GM10847 (cell line): ENCODE results near the gene LMBR1L.

ENCODE experiments used
- POLR2A ChIP-seq: IDR thresholded peaks from 2 replicates; pipeline ENCODE4 v1.6.1; 2011; ENCODE audit not compliant: insufficient read length; ENCODE audit errors: extremely low read depth

Gene LMBR1L

DNA sequence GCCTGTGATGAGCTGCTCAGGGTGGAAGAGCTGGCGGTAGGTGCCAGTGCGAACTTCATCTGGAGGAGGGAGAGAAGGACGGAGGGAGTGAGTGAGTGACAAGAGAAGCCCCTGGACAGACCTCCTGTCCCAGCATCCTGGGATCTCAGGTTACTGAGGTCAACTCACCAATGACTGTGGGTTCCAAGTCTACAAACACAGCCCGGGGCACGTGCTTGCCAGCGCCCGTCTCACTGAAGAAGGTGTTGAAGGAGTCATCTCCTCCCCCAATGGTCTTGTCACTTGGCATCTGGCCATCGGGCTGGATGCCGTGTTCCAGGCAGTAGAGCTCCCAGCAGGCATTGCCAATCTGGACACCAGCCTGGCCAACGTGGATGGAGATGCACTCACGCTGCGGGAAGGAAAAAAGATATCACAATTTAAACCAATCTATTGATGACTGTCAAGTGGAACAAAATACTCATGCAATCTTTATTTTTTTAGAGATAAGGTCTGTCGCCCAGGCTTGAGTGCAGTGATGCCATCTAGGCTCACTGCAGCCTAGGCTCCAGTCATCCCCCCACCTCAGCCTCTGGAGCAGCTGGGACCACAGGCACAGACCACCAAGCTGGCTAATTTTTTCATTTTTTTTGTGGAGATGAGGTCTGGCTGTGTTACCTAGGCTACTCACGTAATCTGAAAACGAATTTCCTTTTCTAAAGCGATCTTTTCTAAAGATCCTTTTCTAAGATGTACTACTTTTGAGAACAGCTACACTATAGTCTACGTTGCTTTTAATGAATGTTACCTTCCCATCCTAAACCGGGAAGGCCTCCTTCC is 18.9 kb upstream of the LMBR1L start:
- no peak for TF ChIP-seq POLR2A

DNA sequence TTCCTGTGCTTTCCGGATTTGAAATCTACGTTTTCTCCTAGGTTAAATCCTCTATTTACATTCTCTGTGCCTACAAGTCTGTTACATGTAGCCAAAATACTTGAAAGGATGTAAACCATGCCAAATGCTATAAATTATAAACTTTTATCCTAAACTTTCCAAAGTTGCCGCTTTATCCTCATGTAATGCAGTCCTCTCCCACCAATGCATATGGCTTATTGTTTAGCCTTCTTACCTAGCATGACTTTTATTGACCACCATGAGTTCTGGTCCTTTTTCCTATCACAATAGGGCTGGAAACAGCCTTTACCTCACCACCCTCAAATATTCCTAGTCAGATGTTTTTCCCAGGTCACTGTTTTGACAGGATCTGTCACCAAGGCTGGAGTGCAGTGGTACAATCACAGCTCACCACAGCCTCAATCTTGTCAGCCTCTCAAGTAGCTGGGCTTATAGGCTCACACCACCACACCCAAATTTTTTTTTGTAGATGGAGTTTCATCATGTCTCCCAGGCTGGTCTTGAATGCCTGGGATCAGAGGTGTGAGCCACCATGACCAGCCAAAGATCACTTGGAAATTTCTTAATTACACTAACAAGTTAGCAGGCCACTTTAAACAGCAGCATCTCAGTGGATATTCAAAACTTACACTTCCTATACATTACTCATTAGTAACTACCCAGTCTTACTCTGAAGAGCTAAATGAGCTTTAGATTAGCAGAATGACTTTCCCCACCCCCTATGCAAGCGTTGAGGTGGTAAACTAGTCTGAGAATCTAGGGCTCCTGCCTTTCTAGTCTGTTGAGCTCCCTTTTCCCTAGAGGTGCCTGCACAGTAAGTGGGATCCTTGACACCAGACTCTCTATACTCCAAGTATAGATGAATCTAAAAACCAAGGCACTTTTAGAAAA is 16.5 kb upstream of the LMBR1L start:
- TF ChIP-seq POLR2A, result no peak

DNA sequence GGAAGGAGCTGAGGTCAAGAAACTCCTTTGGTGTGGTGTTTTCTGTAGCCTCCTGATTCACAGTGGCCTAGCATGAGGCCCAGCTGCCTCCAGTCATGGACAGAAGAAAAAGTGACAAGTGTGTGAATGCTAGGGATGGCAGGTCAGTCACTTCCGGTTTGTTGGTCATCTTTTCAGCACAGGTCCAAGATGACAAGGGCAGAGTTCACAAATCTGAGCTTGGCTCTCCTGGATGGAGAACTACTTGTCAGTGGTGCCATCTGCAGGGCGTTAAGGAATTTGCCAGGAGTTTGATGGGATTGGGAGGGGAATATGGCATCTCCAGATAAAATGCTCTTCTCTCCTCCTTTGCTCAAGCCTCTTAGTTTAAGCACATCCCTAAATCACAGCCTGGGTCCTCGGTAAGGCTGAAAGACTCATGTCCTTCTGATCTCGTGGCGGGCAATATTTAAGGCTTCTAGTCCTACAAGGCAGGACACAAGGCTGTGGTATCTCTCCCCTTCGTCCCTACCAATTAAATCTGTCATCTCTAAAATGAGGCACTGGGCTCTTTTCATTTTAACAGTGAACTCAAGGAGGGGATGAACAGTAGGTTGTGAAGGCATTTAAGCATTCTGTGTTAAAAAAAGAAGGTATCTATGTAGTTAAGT is 10.5 kb upstream of the LMBR1L start:
- TF ChIP-seq POLR2A, result no peak

DNA sequence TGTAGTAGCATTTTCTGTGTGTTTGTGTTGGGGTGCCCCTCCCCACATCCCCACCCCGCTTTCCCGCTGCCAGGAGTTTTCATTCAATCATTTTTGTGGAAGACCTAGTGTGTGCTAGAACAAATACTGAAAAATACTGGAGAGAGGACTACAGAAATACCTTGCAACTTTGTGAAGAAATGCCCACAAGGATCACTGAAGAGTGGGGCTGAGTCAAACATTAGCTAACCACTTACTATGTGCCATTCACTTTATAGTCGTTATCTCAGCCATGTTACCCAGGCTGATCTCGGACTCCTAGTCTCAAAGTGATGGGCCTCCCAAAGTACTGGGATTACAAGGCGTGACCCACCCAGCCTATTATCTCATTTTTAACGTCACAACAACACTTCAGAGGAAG is 559 bp upstream of the LMBR1L start:
- no peak for TF ChIP-seq POLR2A

DNA sequence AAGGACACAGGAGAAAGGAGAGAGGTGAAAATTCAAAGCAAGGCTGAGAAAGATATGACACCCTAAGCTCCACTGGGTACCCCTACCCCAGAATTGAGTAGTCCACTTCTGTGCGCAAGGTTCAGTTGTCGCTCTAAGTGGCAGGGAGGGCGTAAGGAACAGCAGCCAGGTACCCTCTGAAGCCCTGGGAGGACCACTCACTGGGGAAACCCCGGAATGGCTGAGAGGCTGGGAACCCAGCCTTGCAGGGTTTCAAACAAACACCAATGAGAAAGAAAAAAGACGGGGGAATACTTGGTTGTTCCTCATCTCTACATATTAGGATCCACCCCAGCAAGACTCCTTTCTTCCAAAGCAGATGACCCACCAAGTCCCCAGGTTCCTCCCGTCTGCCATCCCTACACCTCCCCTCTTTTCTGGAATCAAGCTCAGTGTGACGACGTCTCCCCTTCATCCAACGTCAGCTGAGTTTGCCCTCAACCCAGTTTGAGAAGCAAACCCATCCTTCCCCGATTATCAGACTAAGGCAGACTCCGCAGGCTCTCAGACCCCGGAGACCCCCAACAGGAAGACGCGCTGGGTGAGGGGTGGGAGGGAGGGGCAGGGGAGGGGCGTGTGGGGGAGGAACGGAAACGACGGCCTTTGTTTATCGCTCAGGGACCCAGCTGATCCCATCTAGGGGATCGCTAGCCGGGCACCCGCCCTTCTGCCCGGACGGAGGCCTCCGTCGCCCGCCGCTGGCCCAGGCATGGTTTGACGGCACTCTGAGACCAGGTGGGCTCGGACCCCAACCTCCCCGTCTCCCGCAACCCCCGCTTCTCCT is 795 bp downstream of the LMBR1L start:
- no peak for TF ChIP-seq POLR2A

DNA sequence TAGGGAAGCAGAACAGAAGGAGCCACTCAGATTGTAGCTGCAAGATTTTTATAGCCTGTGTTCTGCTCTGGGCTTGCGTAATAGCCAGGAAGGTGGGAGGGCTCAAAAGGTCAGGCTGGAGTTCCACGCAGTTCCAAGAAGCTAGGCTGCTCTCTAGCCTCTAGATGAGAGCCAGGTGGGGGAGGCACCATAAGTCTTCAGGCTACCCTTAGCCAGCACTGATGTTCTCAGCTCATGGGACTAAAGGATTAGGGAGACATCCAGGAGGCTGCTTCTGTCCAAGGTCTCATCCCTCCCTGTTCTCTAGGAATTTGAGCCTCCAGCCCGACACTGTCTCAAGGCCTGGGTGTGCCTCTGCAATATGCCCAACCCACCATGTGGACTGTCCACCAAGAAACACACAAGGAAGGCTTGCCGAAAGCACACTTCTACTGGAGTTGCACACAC is 1.7 kb downstream of the LMBR1L start:
- TF ChIP-seq POLR2A, result no peak

DNA sequence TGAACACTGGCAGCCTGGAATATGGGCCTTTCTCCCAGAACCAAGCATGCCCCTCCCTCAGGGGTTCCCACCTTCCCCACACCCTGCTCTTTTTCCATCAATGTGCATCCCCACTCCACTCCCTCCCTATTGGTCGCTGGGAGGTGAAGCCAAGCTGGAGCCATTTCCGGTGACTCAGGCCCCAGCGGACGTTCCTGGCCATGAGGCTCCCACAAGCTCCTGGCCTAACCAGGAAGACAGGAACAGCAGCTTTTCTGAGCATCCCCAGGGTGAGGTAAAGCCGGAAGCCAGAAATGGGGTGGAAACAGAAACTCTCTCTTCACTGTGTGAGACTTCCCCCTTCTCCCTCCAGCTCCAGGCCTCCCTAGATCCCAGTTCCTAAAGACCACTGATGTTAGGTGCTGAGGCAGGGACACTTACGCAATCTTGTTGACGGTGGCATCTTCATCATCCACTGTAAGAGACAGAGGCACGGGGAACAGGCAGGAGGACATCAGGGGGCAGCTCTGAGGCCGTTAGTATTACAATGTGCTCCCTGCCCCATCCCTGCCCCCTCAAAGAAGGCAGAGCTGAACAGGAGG is 5.1 kb downstream of the LMBR1L start:
- TF ChIP-seq POLR2A, result no peak

DNA sequence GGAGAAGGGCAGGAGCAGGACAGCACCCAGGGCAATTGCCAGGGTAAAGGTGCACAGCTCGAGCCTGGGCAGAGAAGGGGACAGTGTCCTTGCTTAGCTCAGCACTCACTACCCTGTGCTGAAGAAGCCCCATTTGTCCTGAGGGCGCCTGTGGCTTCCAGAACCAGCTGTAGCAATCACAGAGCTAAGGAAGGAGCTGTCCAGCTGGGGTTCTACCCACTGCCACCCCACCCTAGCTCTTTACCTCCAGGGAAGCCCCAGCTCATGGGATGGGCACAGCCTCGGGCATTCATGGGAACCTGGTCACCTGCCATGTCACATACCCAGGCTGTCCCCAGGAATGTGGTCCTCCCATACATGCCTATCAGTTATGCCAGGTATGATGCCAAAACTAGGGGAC is 5.8 kb downstream of the LMBR1L start:
- no peak for TF ChIP-seq POLR2A

DNA sequence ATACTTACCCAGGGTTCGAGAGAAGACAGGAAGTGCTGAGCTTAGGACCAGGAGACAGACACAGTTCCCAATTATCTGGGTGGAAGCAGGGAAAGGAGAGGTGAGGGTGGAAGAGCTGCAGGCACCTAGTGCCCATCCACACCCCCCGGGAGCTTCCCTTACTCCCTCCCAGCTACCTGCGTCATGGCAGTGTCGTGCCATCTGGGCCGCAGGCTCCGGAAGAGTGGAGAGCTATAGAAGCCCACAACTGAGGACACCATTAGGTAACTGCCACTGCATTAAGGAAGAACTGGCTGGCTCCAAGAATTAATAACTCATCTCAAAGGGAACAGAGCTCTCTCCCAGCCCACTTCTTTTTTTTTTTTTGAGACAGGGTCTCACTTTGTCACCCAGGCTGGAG is 10.3 kb downstream of the LMBR1L start:
- TF ChIP-seq POLR2A, result no peak

DNA sequence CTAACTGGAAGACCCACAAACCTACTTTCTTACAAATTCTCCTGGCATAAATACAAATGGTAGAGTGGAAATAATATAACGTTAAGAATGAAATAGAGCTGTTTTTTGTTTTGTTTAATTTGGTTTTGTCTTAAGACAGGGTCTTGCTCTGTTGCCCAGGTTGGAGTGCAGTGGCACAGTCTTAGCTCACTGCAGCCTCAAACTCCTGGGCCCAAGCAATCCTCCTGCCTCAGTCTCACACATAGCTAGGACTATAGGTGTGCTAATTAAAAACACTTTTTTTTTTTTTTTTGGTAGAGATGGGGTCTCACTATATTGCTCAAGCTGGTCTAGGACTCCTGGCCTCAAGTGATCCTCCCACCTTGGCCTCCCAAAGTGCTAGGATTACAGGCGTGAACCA is 11.9 kb downstream of the LMBR1L start:
- TF ChIP-seq POLR2A, result no peak

DNA sequence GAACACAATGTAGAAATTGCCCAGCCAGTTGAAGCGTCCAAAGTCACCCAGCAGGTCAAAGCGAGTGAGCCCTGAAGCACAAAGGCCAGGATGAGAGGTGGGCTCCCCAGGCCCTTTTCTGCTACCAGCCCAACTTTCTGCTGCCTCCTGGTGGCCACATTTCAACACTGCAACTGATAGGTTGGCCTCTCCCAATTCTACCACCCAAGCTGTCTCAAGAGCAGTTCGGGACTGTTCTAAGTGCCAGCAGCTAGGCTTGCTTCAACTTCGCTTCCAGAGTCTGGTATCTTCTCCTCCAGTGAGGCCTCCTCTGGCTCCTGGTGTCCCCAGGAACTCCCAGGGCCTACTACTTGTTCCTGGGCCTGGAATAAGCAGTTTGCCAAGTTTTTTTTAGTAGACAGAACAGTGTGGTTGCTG is 12.6 kb downstream of the LMBR1L start:
- TF ChIP-seq POLR2A, result no peak

DNA sequence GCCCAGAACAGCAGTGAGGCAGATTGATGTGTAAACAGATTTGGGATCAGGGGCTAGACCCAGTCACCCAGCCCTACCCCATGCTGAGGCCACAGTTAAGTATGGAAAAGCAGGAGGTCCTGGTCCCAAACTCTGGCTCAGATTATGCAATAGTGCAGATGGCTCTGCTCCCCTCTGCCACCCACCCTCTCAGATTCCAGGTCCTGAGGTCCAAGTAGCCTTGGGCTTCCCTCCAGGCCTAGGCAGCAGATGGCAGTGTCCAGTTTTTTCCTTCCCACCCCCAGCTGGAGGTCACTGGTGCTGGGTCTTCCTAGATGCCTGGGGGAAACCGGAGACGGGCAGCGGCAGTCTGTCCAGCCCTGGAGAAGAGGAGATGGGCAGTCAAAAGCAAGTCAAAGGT is 13.3 kb downstream of the LMBR1L start:
- TF ChIP-seq POLR2A, result no peak

DNA sequence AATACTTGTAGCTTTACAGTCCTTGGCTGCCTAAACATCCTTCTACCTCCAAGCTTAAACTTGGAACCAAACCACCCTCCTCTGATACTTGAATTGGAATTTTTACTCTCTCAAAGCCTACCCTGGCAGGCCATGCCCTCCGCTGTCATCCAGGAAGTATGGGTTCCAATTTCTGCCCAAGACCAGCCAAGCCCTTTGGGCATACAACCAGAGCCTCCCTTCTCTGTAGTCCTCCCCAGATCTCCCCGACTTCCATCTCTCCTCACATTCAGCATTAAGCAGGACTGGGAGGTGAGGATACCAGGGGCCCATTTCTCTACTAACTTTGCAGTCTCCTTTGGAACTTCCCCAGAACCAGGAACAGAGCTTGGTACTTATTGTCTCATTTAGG is 15.7 kb downstream of the LMBR1L start:
- no peak for TF ChIP-seq POLR2A

DNA sequence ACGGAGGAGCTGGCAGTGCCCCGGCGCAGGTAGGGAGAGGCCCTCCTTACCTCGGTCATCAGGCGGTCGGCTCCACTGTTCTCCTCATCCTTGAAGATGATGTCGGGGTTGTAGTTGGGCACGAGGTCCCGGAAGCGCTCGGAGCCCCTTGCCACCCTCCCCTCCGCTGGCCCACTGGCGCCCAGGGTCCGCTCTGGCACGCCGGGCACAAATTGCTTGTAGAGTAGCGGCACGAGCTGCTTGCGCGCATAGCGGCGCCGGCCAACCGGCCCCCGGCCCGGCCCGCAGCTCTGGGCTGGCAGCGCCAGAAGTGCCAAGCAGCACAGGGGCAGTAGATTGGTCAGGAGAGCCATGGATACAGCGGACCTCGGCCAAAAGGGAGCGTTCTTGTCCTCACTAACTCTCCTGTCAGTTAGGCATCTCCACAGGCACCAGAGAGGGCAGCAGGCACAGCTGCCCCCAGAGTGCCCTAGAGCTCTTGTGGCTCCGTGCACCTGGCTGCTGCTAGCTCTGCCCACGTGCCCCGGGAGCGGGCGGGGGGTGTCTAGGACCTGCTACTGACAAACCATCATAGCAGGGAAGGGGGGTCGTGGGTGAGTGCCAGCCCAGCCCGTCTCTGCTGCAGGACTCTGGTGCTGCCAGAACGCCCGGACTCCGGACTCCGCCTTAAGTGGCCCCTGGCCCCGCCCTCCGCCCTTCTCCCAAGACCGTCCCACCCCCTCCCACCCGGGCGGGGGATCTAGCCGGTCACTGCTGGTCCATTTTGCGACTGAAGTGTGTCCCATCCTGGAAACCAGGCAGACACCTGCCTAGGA is 16.3 kb downstream of the LMBR1L start, which contains the start of gene DHH:
TSS of gene DHH (minus strand) at position 642 of the 815 bp plus-strand sequence. CDS start at position 353, 289 bp downstream.
- TF ChIP-seq POLR2A, result no peak
